ENCODE measurements around the gene ETV6. TPM values are rescaled to one million over a fixed set of nuclear protein-coding genes. Genes with fewer than 3 reads are reported as not detected.

The ETV6 gene
- total and polyA plus RNA-seq, 12 donors = 2.7 to 33.5 (median 15.2) TPM

- Histone ChIP-seq H3K4me3 (no peak overlapping the region), H3K4me1 (peaks cover 29 to 97% (median 85%) of the 10 kb centered on the region in 9 donors), H3K36me3 (peaks cover 0 to 13% (median 0%) of the 10 kb centered on the region in 9 donors), H3K27ac (peak overlapping the region in 6 of 10 donors; percentile 1 to 61 (median 37)), H3K9me3 (no peaks in the 10 kb centered on the region), H3K27me3 (no peaks in the 10 kb centered on the region)
- WGBS, 2 donors = 92 to 98% methylated on average over 4 of the region's 4 CpGs
- ATAC-seq (no peak), DNase-seq (no peak)
- TF ChIP-seq CTCF (IDR thresholded peaks at IDR 0.05) = no peak
- intact Hi-C loops (cut with DNase I) = loop anchor here in 2 of 10 donors (5.0 kb wide), 1 partner anchor 42 kb away; no protein-coding TSS in a partner anchor
Measured at GRCh38 chr12:11674894-11675390, 25.5 kb downstream of the ETV6 start.

- no peak overlapping the region for H3K4me3 ChIP-seq
- peaks cover 33 to 97% (median 86%) of the 10 kb centered on the region in 9 donors for H3K4me1 ChIP-seq
- H3K36me3 ChIP-seq = peaks cover 0 to 13% (median 0%) of the 10 kb centered on the region in 9 donors
- DNase-seq (no peak), ATAC-seq (peak in 1 of 8 donors; percentile 13)
- intact Hi-C loops (cut with DNase I) = loop anchor here in 1 of 10 donors (5.0 kb wide), 1 partner anchor 41 kb away; no protein-coding TSS in a partner anchor
- 53 to 60% methylated on average over 4 of the region's 4 CpGs for WGBS, 2 donors
- peak overlapping the region in 6 of 10 donors; percentile 12 to 61 (median 29) for H3K27ac ChIP-seq
- H3K9me3 ChIP-seq = no peaks in the 10 kb centered on the region
- no peak for TF ChIP-seq CTCF (IDR thresholded peaks at IDR 0.05)
- H3K27me3 ChIP-seq = no peaks in the 10 kb centered on the region
Measured at GRCh38 chr12:11676052-11676451, 26.6 kb downstream of the ETV6 start.

DNA sequence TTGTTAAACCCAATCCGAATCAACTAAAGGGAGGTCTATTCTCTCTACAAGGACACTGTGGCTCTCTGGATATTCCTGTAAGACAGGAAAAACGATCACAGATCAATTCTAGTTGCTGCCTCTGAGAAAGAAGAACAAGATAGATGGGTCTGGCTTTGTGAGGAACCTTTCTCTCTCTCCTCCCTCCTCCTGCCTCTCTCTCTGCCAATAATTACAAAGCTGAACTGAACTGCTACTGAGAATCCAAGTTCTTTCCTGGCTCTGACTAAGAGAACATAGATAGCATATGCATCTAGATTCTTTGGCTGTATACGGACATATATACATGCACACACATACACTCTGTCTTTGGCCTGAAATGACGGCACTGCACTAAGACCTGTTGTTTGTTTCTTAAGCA, 27.6 kb downstream of the ETV6 start:
- Histone ChIP-seq H3K36me3 (peaks cover 0 to 13% (median 0%) of the 10 kb centered on the region in 9 donors), H3K9me3 (peaks cover 0 to 4% (median 0%) of the 10 kb centered on the region in 11 donors), H3K27ac (peak overlapping the region in 1 of 10 donors; percentile 4), H3K4me3 (no peak overlapping the region), H3K4me1 (peaks cover 33 to 88% (median 77%) of the 10 kb centered on the region in 9 donors), H3K27me3 (no peaks in the 10 kb centered on the region)
- TF ChIP-seq CTCF (IDR thresholded peaks at IDR 0.05) = no peak
- DNase-seq (no peak), ATAC-seq (no peak)
- intact Hi-C loops (cut with DNase I) = loop anchor here in 2 of 10 donors (1.0 to 5.0 kb wide), 2 partner anchors 8 to 40 kb away; no protein-coding TSS in a partner anchor
- 65 to 69% methylated on average over 4 of the region's 4 CpGs for WGBS, 2 donors

DNA sequence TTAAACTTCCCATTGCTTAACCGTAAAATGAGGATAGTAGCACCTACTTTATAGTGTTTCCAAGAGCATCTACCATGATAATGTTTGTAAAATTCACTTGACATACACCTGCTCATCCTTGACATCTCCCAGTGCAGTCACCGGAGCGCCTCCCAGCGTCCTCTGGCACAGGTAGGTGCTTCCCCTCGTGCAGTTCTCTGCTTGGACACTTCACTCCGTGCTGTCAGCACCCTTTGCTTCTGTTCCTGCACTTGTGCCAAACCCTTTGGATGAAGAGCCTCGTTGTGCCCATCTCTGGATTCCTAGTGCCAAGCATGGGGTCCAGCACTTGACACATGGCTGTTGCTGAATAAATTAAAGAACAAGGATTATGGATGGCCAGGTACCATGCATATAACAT, 28.3 kb downstream of the ETV6 start:
- H3K36me3 ChIP-seq = peaks cover 0 to 13% (median 0%) of the 10 kb centered on the region in 9 donors
- peaks cover 0 to 4% (median 0%) of the 10 kb centered on the region in 11 donors for H3K9me3 ChIP-seq
- ATAC-seq (peak in 7 of 8 donors; percentile 36 to 86 (median 75)), DNase-seq (peak; percentile 37 to 60)
- TF ChIP-seq CTCF (IDR thresholded peaks at IDR 0.05) = peak in 3 of 9 donors; percentile 9 to 23 (median 22)
- intact Hi-C loops (cut with DNase I) = loop anchor here in 2 of 10 donors (1.0 to 5.0 kb wide), 2 partner anchors 8 to 40 kb away; no protein-coding TSS in a partner anchor
- H3K27me3 ChIP-seq = no peaks in the 10 kb centered on the region
- no peak overlapping the region for H3K4me3 ChIP-seq
- WGBS, 2 donors = 48 to 63% methylated on average over 7 of the region's 7 CpGs
- peaks cover 33 to 82% (median 70%) of the 10 kb centered on the region in 9 donors for H3K4me1 ChIP-seq
- H3K27ac ChIP-seq = no peak overlapping the region
